DMS53 treated with DMSO at 0.1 percent for 48 hours (cell line): ENCODE measurements around the gene SHMT2.

ENCODE experiments used
- DNase-seq: peaks from one replicate; lab custom pipeline; 2025; ENCODE audit not compliant: unreplicated experiment; lab: John Stamatoyannopoulos, UW

Gene SHMT2

DNA sequence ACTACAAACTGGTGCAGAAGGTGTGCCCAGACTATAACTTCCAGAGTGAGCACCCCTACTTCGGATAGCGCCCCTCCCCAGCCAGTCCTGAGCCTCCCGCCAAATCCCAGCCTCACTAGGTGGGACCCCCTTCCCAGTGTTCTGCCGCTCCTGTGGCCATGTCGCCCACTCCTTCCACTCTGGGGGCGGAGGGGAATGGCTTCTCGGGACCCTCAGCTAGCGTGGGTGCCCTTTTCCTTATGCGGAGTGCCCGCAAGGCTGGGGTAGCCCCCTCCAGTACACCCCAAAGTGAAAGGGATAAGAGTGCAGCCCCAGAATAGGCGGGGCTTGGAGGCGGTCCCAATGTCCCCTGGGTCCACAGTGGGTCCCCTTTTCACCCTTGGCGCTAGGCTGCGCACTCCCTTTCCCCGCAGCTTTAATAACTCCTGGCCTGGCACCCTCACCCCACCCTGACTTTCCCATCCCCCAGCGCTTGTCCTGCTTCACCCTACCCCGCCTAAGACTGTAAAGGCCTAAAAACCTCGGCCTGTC lies 3.8 kb upstream of the SHMT2 start:
- no peak for DNase-seq

DNA sequence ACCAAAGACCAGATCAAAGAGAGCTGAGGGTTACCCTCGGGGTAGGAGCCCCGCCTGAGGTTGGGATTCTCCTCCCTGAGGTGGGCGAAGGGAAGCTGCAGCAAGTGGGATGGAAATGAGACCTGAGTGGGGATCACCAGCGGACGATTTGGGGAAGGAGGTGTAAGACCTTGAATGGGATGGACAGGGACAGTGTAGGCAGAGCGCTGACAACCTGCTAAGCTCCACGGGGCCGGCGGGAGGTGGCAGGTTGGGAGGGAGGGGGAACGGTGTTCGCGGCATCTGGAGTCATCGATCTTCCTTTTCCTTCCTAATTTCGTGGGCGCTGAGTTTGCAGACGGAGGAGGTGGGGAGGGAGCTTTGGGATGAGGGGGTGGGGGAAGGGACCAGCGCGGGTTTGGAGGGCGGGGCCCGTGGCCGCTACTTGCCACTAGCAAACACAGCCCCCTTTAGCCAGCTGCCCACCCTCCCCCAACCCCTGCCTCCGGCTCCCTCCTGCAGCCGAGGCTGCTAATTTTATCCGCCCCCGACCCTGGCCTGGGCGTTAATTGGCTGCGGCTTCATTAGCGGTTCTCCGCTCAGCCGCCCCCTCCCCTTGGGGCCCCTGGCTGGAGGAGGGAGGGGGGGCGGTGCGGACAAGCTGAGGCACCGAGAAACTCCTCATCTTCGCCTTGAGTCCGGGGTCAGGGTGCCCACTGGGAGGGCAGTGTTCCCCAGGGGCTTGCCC lies 2.8 kb upstream of the SHMT2 start:
- no peak for DNase-seq

DNA sequence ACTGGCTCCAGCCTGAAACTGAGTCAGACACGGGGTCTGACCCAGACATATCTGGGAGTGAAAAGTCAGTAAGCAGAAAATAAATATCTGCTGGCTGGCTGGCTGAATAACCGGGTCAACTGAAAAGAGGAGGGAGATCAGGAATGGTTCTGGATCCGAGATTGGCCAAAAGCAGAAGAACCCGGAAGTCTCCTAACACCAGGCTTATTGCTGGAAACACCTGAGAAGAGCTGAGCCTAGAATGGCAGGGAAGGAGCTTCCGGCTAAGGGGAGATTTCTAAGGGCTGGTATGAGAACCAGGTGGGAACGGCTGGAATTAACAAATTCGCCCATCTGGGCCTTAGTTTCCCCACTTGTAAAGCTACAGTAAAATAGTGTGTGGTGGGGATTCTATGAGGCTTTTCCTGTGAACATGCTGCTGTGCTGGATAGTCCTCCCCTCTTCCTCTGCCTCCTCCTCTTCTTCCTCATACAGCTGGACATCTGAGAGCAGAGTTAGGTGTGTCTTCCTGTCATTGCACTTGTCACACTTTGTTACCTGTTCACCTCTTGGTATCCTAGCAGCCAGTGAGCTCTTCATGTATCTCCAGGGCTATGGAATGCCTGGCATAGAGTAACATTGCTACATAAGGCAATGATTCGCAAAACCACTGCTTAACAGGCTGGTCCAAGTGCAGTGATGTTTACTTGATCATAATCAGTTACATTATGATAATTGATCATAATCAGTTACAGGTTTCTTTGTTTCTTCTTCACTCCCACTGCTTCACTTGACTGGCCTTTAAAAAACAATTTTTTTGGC lies 2.0 kb upstream of the SHMT2 start:
- peak; percentile 13 for DNase-seq

DNA sequence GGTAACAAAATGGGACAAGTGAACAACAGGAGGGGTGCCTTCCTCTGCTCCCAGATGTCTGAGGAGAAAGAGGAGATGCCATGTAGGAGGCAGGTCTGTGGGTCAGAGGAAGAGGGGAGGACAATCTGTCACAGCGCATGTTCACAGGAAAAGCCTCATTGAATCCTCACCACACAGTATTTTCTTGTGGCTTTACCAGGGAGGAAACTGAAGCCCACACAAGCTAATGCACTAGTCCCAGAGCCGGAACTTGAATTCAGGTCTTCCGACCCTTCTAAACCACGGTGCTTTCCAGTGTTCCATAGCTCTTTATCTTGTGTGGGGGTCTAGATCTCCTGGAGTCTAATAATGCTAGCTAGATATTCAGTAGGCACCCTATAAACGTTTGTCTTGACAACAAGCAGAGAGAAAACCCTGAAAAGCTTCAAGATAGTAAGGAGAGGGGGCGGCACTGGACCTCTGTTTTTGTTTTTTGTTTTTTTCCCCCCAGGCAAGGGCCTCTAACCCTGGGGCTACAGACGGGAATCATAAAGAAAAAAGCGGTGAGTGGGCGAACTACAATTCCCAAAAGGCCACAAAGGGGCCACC lies 371 bp upstream of the SHMT2 start:
- DNase-seq: peak; percentile 27

DNA sequence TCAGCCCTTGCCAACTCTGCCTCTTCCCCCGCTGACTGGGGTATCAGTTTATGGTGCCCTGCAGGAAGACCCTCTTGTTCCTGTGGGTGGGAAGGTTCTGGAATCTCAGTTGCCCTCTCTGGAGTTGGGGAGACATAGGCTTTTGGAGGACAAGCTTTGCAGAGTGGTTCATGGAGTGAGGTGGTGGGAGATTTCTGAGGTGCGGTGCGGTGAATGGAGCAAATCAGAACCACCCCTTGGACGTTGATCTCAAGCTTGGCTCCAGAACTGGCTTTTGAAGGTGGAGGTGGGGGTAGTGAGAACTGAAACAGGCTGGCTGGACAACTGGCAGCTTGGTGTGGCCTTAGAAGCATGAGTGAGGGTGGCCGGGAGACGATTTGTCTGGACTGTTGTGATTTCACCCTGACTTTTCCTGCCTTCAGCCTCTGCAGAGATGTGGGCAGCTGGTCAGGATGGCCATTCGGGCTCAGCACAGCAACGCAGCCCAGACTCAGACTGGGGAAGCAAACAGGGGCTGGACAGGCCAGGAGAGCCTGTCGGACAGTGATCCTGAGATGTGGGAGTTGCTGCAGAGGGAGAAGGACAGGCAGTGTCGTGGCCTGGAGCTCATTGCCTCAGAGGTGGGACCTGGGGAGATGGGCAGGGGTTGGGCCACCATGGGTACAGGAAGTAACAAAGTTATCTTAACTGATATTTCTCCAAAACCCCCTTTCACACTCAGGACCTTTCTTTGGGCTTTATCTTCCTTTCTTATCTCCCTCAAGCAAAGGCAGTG lies 1.1 kb downstream of the SHMT2 start:
- no peak for DNase-seq

DNA sequence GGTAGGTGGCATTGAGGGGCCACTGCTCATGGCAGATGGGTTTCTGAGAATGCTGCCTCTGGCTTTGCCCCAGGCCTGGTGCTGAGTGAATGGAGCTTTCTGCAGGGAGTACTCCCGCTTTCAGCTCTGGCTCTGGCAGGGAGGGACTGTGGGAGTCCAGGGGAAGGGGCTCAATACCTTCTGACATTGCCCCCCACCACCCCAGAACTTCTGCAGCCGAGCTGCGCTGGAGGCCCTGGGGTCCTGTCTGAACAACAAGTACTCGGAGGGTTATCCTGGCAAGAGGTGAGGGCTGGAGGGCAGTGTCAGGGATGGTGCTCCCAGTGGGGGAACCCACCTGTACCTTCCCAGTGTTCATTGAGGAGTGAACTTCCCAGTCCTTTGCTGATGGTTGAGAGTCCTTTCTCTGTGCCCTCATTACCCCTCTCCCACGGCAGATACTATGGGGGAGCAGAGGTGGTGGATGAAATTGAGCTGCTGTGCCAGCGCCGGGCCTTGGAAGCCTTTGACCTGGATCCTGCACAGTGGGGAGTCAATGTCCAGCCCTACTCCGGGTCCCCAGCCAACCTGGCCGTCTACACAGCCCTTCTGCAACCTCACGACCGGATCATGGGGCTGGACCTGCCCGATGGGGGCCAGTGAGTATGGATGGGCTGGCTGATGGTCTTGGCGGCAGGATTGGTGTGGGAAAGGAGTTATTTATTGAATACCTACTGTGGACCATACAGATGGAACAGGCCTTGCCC lies 1.9 kb downstream of the SHMT2 start:
- DNase-seq: no peak

DNA sequence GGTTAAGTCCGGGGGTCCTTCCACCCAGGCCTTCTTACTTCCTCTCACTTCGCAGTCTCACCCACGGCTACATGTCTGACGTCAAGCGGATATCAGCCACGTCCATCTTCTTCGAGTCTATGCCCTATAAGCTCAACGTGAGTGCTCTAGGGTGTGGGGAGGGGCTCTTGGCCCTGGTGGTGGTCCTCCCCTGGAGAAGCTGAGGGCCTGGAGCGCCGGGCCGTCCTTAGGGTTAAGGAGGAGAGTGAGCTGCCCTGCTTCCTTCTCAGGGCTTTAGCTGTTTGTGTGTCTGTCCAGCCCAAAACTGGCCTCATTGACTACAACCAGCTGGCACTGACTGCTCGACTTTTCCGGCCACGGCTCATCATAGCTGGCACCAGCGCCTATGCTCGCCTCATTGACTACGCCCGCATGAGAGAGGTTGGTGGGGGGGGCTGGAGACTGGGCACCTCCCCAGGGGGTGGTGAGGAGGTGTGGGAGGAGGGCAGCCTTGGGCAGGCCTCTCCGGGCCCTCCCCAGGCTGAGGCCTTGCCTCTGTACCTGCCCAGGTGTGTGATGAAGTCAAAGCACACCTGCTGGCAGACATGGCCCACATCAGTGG lies 2.7 kb downstream of the SHMT2 start:
- DNase-seq: no peak

DNA sequence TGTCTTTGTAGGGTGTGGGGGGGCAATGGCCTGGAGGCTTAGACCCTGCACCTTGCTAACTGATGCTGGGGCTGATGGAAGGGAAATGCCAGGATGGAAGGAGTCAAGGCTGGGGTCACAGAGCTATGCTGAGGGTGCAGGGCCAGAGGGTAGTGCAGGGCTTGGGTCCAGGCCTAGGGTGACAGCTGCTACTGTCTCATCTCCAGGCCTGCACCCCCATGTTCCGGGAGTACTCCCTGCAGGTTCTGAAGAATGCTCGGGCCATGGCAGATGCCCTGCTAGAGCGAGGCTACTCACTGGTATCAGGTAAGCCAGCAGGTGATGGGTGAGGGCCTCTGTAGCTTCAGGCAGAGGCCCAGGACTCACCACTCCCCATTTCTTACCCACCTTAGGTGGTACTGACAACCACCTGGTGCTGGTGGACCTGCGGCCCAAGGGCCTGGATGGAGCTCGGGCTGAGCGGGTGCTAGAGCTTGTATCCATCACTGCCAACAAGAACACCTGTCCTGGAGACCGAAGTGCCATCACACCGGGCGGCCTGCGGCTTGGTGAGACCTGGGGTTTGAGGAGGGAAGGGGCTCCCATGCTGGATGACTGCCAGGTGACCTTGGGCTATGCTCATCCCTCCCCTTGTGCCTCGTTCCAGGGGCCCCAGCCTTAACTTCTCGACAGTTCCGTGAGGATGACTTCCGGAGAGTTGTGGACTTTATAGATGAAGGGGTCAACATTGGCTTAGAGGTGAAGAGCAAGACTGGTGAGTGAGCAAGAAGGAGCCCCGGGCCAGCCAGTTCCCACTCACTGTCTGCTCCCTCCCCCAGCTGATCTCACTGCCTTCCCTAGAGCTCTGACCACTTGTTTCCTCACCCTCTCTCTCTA lies 4.1 kb downstream of the SHMT2 start:
- no peak for DNase-seq

DNA sequence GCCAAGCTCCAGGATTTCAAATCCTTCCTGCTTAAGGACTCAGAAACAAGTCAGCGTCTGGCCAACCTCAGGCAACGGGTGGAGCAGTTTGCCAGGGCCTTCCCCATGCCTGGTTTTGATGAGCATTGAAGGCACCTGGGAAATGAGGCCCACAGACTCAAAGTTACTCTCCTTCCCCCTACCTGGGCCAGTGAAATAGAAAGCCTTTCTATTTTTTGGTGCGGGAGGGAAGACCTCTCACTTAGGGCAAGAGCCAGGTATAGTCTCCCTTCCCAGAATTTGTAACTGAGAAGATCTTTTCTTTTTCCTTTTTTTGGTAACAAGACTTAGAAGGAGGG lies 4.7 kb downstream of the SHMT2 start:
- DNase-seq: no peak

DNA sequence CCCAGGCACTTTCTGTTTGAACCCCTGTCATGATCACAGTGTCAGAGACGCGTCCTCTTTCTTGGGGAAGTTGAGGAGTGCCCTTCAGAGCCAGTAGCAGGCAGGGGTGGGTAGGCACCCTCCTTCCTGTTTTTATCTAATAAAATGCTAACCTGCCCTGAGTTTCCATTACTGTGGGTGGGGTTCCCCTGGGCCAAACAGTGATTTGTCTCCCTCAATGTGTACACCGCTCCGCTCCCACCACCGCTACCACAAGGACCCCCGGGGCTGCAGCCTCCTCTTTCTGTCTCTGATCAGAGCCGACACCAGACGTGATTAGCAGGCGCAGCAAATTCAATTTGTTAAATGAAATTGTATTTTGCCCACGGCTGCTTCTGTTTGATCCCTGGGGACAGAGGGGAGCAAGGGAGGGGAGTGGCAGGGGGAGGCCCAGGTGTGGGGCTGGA lies 5.1 kb downstream of the SHMT2 start:
- DNase-seq: no peak

DNA sequence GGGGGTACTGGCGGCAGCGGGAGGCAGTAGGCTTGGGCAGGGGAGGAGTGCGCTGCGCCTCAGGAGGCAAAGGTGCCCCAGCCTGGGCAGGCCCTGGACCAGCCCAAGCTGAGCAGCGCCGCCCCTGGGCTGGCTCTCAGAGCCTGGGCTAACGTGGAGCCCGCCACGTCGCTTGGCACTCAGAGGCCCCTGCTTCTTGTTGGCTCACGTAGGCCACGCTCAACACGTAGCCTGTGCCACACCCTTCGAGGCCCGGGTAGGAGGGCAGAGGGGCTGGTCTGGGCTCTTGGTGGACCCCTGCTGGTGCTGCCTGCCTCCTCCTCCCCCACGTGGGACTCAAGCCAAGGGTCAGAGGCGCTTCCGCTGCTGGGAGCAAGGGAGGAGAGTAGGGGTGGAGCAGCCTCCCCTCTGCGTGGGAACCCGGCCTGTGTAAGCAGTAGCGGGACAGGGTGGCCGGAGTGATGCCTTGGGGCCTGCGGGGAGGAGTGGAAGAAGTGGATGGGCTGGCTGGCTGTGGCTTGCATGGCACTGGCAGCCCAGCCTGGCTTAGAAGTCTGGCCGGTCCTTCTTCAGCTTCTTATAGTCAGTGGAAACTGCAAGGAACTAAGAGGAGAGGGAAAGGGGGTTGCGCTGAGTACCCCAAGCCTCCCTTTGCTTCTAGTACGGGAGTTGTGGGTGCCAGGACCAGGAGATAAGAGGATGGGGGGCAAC lies 5.7 kb downstream of the SHMT2 start:
- no peak for DNase-seq

DNA sequence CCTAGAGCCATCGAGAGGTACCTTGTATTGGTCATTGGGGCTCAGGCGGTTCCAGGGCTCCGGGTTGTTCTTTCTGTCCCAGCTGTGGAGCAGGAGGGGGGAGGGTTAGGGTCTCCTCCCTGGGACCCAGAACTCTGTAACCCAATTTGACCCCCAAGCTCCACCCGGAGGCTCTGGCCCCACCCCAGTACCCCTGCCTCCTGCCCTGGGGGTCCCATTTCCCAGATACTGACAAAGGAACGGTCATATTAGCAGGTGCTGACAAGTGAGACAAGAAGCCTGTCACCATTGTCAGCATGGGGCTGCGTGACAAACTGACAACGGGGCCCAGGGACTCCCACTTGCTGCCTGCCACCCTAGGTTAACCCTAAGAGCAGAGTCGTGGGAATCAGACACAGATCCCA lies 6.2 kb downstream of the SHMT2 start:
- DNase-seq: no peak

DNA sequence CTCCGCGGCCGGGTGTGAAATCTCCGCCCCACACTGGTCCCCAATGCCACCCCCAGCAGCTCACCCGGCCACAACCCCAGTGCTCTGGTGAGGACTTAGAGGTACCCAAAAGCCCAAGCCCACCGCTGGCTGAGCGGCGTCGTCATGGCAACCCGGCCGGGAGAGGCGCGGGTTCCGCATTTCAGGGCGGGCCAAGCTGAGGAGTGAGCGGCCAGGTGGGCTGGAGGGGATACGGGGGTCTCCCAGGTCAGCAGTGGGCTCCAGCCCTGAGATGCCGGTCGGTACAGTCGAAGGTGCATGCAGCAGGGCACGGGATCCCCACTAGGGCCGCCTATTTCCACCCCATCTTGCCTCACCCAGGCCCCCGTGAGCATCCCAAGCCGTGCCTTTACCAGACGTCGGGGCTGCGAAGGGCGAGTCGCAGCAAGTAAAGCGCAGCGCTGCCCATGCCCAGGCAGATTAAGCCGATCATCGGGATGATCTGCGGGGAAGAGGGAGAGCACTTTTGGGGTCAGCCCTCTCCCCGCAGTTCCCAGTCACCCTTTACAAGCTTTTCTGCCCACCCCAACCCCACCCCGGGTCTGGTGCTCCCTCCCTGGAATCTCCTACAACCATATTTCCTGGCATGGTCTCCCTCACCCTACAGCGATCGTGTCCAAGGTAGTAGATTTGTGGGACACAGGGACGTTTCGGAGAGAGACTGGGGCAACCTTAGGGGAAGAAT lies 6.9 kb downstream of the SHMT2 start:
- no peak for DNase-seq

DNA sequence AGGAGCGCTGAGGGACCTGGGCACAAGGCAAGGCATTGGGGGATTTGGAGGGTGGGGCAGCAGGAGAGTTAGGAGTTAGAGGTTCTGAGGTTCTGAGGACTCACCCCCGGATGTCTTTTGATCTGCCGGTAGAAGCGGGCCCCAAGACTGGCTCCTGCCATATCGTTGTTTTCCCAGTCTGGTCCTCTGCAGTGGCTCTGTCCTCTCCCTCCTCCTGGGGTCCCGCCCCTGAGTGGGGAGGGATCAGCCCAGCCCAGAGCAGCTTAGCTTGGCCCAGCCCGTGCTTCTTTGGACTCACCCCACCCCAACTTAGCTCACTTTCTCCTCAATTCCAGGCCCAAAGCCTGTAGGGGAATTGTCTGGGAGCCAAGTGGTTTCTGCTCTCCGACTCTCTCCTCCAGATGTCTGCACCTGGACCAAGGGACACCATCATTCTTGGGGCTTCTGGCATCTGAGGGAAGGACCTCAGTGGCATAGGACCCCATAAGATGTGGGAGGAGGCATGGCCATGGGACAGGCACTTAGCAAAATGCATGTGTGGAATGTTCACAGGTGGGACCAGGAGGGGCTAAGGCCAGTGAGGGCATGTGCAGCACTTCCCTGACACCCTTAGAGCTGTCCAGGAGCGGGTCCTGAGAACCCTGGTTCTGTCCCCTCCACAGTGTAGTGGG lies 7.5 kb downstream of the SHMT2 start:
- DNase-seq: no peak

DNA sequence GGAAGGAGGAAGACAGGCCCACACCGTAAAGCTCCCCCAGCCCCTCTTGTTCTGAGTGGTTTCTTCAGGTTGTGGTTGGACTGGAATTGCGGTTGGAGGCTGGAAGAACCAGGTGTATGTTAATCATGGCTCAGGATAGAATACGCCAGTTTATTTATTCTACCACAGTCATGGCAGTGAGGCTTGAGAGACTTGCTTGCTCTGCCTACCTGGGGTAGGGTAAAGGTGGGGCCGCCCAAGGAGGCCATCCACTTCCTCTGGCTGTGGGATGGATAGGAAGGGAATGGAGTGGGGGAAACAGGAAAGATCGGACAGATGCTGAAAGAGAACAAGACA lies 8.1 kb downstream of the SHMT2 start:
- DNase-seq: peak; percentile 63

DNA sequence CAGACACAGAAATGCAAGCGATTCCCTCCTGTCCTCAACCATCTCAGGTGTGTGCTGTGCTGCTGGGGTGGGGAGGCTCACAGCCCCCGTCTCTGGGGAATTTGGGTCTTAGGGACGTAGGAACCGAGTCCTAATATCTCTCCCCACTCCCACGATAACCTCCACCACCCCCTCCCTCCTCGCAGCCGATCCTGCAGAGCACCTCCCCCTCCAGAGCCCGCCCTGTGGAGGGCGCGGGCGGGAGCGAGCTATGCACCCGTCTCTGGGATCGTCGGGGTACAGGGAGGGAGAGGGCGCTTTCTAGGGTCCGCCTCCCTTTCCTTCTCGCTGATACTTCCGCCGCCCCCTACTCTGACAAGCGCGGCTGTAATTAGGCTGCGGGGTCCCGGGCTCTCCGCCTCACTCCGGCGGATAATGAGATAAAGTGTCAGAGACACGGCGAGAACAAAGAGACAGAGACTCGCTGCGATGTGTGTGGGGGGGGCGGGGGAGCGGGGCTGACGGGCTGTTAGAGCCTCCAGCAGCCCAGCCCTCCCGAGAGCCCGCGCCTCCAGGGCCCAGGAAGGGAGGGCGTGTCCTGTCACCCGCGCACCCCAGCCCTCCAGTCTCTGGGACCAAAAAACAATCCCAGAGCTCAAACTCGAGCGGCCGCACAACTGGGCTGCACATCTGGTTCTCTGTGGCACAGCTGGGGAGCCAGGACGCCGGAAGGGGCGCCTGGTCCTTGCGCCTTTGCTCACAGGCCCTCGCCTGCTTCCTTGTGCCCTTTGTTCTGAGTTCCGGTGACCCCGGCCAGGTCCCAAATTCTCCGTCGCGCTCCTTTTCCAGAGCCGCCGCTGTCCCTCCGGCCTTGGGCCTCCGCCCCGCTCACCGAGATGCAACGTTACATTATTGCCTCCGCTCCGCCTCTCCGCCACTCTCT lies 8.7 kb downstream of the SHMT2 start:
- peak; percentile 66 for DNase-seq
